ENCODE results near the gene MAST3.

The MAST3 gene

GRCh38 chr19:18161636-18162002 lies 64.0 kb downstream of the MAST3 start:
- no peak for DNase-seq

DNA sequence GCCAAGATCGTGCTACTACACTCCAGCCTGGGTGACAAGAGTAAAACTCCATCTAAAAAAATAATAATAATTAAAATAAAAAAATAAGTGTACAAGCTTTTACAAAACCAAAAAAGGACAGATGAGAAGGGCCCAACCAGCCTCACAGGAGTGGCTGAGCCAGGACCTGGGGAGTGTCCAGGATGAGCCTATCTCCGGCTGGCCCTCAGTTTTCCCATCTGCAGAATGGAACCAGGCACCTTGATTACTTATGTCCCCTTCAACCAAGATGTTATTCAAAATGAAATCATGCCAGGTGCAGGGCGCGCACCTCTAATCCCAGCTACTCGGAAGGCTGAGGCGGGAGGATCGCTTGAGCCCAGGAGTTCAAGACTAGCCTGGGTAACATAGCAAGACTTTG lies 66.5 kb downstream of the MAST3 start:
- no peak for DNase-seq

DNA sequence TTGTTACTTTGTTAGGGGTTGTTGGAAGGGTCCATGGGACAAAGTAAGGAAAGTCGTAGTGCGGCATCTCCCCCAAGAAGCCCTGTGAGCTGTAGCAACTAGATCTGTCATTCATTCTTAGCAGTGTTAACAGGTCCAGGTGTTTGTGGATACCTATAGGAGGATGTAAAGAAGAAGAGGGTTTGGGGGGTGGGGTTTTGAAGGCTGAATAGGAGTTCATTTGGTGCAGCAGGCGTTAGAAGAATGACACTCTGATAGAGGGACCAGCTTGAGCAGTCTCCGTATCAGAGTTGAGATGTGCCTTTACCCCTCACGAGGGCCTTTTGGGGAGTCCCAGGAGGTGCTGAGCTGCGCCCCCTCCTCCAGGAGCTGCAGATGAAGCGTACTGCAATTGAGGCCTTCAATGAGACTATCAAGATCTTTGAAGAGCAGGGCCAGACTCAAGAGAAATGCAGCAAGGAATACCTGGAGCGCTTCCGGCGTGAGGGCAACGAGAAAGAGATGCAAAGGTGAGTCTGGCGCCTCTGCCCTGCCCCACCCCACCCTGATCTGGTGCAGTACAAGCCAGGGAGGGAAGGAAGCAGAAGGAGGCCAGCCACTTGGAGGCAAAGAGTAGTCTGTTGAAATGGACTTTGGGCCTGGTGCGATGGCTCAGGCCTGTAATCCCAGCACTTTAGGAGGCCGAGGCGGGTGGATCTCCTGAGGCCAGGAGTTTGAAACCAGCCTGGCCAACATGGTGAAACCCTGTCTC lies 68.4 kb downstream of the MAST3 start:
- DNase-seq = no peak

DNA sequence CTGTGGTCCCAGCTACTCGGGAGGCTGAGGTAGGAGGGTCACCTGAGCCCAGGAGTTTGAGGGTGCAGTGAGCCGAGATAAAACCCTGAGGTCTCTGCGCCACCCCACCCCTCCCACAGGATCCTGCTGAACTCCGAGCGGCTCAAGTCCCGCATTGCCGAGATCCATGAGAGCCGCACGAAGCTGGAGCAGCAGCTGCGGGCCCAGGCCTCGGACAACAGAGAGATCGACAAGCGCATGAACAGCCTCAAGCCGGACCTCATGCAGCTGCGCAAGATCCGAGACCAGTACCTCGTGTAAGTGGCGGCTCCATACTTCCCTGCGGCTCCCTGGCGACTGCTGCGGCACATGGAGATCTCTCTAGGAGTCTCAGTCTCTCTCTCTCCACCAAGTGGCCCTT lies 69.4 kb downstream of the MAST3 start:
- DNase-seq = no peak

DNA sequence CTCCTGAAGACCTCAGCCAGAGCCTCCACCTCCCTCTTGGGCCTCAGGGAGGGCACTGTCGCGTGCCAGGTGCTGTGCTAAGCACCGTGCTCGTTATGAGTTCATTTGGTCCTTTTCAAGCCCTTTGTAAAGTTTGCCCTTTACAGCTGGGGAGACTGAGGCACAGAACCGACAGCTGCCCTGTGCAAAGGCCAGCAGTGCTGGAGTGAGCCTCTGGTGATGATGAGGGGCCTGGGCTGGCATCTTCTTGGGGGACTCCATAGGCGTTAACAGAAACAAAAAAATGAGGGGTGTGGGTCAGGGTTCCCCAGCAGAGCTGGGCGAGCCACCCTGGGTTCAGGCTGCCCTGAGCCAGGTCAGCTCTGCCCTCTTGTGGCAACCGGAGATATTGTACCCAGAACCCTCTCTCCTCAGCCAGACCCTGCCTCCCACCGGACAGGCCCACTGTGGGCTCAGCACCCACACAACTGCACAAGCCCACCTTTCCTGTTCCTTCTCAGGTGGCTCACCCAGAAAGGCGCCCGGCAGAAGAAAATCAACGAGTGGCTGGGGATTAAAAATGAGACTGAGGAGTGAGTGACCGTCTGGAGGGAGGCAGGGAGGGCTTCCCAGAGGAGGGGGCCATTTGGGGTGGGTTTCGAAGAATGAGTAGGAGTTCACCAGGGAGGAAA lies 70.5 kb downstream of the MAST3 start:
- DNase-seq = no peak

- DNase-seq = no peak
These were observed 71.2 kb downstream of the MAST3 start for GRCh38 chr19:18168673-18169381.

GRCh38 chr19:18170714-18171255 lies 73.2 kb downstream of the MAST3 start:
- DNase-seq = no peak

GRCh38 chr19:18171605-18172327 lies 74.2 kb downstream of the MAST3 start:
- DNase-seq = no peak

DNA sequence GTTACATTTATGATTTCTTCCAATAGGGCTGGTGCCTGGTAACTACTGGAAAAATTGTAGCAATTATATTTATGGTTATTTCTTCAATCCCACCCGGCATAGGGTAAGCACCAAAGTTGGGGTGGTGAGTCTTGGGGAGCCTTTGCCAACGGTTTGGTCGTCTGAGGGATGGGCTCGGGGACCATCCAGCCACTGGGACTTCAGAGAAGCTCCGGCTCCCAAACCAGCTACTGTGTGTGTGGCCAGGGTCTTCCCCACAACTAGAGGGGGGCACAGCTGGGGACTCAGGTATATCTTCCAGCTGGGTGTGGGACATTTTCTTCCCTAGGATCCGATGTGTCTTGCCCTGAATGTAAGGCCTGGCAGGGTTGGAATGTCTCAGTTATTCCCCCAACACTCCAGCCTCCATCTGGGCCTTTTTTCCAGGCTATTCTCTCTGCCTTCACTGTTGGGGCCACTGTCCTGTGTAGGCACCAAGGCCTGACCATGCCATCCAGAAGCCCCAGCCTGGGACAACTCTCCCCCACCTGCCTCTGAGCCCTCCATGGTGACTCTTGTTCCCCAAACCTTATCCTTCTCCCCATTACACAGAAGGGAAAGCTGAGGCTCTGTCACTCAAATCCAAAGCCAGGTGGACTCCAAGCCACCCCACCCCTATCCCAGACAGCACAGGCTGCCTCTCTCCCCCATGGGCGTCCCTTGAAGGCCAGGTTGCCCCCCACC lies 74.9 kb downstream of the MAST3 start:
- no peak for DNase-seq

- DNase-seq = no peak
These were observed 75.5 kb downstream of the MAST3 start for GRCh38 chr19:18173054-18173571.

GRCh38 chr19:18173572-18174288 lies 76.2 kb downstream of the MAST3 start, which contains the start of gene IFI30:
Gene IFI30 (plus strand): TSS chr19:18173813. CDS start chr19:18173842, 29 bp downstream.
- DNase-seq = peak; percentile 81

DNA sequence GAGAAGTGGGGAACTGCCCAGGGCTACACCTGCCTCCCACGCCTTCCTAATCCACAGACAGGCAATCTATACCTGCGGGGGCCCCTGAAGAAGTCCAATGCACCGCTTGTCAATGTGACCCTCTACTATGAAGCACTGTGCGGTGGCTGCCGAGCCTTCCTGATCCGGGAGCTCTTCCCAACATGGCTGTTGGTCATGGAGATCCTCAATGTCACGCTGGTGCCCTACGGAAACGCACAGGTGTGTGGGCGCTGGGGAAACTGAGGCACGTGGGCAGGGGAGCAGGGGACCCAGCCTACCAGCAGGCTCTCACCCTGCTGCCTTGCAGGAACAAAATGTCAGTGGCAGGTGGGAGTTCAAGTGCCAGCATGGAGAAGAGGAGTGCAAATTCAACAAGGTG lies 77.4 kb downstream of the MAST3 start:
- DNase-seq = no peak

- DNase-seq = no peak
These were observed 79.1 kb downstream of the MAST3 start for GRCh38 chr19:18176367-18177310.

DNA sequence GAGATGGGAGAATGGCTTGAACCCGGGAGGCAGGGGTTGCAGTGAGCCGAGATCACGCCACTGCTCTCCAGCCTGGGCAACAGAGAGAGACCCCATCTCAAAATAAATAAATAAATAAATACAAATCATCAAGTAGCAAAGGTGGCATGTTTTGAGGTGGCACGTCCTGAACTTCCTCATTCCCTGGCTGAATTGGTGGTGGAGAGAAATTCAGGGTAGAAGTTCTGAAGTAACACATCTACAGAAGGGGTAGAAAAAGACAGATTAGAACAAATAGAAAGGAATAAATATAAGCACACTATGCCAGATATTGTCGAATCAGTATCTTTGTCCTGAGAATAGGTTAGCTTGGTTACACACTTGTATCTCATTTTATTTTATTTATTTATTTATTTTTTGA lies 82.4 kb downstream of the MAST3 start:
- no peak for DNase-seq

- DNase-seq = no peak
These were observed 86.0 kb downstream of the MAST3 start for GRCh38 chr19:18183529-18183928.

DNA sequence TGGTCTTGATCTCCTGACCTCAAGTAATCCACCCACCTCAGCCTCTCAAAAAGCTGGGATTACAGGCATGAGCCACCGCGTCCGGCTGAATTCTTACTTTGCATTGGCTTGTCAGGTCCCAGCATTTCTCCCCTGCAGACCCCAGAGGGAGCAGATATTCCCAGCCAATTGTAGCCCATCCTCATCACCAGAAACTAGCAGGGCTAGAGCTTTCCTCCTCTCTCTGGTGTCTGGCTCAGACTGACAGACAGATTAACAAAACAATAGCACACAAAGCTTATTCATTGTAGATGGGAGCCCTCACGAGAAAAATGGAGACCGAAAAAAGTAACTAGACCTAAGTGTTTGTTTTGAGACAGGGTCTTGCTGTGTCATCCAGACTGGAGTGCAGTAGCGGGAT lies 88.0 kb downstream of the MAST3 start:
- no peak for DNase-seq

GRCh38 chr19:18190278-18190677 lies 92.7 kb downstream of the MAST3 start:
- no peak for DNase-seq

GRCh38 chr19:18191640-18192062 lies 94.1 kb downstream of the MAST3 start:
- no peak for DNase-seq

- peak; percentile 99 for DNase-seq
These were observed 95.3 kb downstream of the MAST3 start, which contains the start of gene MPV17L2 for GRCh38 chr19:18192673-18193387. Gene MPV17L2 (plus strand): TSS chr19:18193218. CDS start chr19:18193282, 64 bp downstream.

All from DMS79 treated with DMSO at 0.1 percent for 48 hours (cell line).